Brain microvascular endothelial cell (primary cell): ENCODE measurements around the gene CELF1.

Source experiments
- DNase-seq: peaks from one replicate; pipeline ENCODE4 v3.0.0-alpha.2; 2020
- H3K27ac ChIP-seq: fragments of 250-450 bp; sonication (Bioruptor Pico); 2 replicates; pipeline ENCODE4 v1.5.1; 2020; ENCODE audit warnings: mild to moderate bottlenecking, moderate library complexity
- H3K27me3 ChIP-seq: fragments of 250-450 bp; sonication (Bioruptor Pico); replicated peaks from 2 replicates; pipeline ENCODE4 v1.5.1; 2020; ENCODE audit warnings: mild to moderate bottlenecking
- H3K36me3 ChIP-seq: fragments of 250-450 bp; sonication (Bioruptor Pico); replicated peaks from 2 replicates; pipeline ENCODE4 v1.5.1; 2020; ENCODE audit warnings: mild to moderate bottlenecking
- H3K4me3 ChIP-seq: 2 replicates; pipeline ENCODE4 v1.5.1; 2011; ENCODE audit warnings: low read depth, mild to moderate bottlenecking, control low read depth, low read length, moderate library complexity
- CTCF ChIP-seq: IDR thresholded peaks from 2 replicates; pipeline ENCODE4 v1.5.1; 2011; ENCODE audit warnings: low read depth, mild to moderate bottlenecking, moderate library complexity, low read length, control low read depth, inconsistent platforms; ENCODE audit errors: missing control alignments
- in situ Hi-C: cut with HindIII; loops from 2 replicates; pipeline ENCODE4 v1.10.0; 2017; ENCODE audit warnings: low sequenced_read_pairs, low pct_ligation_motif_present

The CELF1 gene

GRCh38 chr11:47583844-47584243 lies 30.9 kb upstream of the CELF1 start:
- no peak for TF ChIP-seq CTCF
- Histone ChIP-seq H3K27ac (no peak overlapping the region), H3K4me3 (no peak overlapping the region), H3K27me3 (no peaks in the 10 kb centered on the region), H3K36me3 (peaks cover 42% of the 10 kb centered on the region)
- DNase-seq = no peak
- in situ Hi-C loops = no loop called here

- peak; percentile 84 for DNase-seq
- peak within 1 kb of the TSS; percentile 95 for H3K4me3 ChIP-seq
- H3K36me3 ChIP-seq = peaks cover 39% of the 10 kb centered on the region
- H3K27me3 ChIP-seq = no peaks in the 10 kb centered on the region
- TF ChIP-seq CTCF = no peak
- in situ Hi-C loops = no loop called here
- H3K27ac ChIP-seq = peak within 1 kb of the TSS; percentile 65
Observed at GRCh38 chr11:47578524-47579494, 25.9 kb upstream of the CELF1 start, which contains the start of the genes KBTBD4 and NDUFS3. KBTBD4 (minus strand) TSS chr11:47578970; CDS start chr11:47578951, 19 bp downstream. NDUFS3 (plus strand) TSS chr11:47579074; CDS start chr11:47579092, 18 bp downstream.

- DNase-seq = no peak
- in situ Hi-C loops = no loop called here
Observed at GRCh38 chr11:47577460-47578041, 24.6 kb upstream of the CELF1 start.

GRCh38 chr11:47573321-47573720 lies 20.4 kb upstream of the CELF1 start:
- TF ChIP-seq CTCF = no peak
- Histone ChIP-seq H3K36me3 (peaks cover 33% of the 10 kb centered on the region), H3K4me3 (no peak overlapping the region), H3K27me3 (no peaks in the 10 kb centered on the region), H3K27ac (no peak overlapping the region)
- in situ Hi-C loops = no loop called here
- DNase-seq = no peak

More at GRCh38 chr11:47577460-47578041, 24.6 kb upstream of the CELF1 start:
- H3K27ac ChIP-seq = no peak overlapping the region
- TF ChIP-seq CTCF = no peak
- H3K36me3 ChIP-seq = peaks cover 39% of the 10 kb centered on the region
- no peaks in the 10 kb centered on the region for H3K27me3 ChIP-seq
- H3K4me3 ChIP-seq = peak overlapping the region; percentile 95

GRCh38 chr11:47572715-47573255 lies 19.9 kb upstream of the CELF1 start:
- no peak for DNase-seq
- Histone ChIP-seq H3K4me3 (no peak overlapping the region), H3K36me3 (peaks cover 33% of the 10 kb centered on the region), H3K27me3 (no peaks in the 10 kb centered on the region), H3K27ac (no peak overlapping the region)
- TF ChIP-seq CTCF = no peak
- in situ Hi-C loops = no loop called here
